GM12878 (cell line): ENCODE measurements around the gene SIN3B.
A peak's percentile ranks its signal among the peaks of the same experiment; 100 is the strongest.

ENCODE experiments used
- EP300 ChIP-seq, 2 experiments: fragments of 150-350 bp in 1 of 2; IDR thresholded peaks; 2 replicates each; pipeline ENCODE4 v1.6.1; 2011 to 2012; ENCODE audit warnings: low read depth in 2 of 2, low read length in 2 of 2, borderline replicate concordance in 1 of 2, improper control_type of control experiment in 1 of 2, inconsistent platforms in 1 of 2; ENCODE audit not compliant: control insufficient read depth in 1 of 2
- TF ChIP-seq, protein P1 (sequence below), 3 experiments: IDR thresholded peaks in 2 of 3; conservative IDR thresholded peaks in 1 of 3; 2 replicates each; pipeline ENCODE4 v1.5.1; 2011; ENCODE audit warnings: low read depth in 3 of 3, low read length in 3 of 3, mild to moderate bottlenecking in 3 of 3, control low read depth in 2 of 3, moderate library complexity in 2 of 3, inconsistent platforms in 1 of 3, mixed read lengths in 1 of 3; ENCODE audit not compliant: control insufficient read depth in 2 of 3, insufficient read depth in 1 of 3; ENCODE audit errors: extremely low read depth in 1 of 3
- TF ChIP-seq, protein P2 (sequence below): fragments of 450-650 bp; IDR thresholded peaks from 2 replicates; pipeline ENCODE4 v1.6.1; 2017; ENCODE audit warnings: mild to moderate bottlenecking

DNA sequence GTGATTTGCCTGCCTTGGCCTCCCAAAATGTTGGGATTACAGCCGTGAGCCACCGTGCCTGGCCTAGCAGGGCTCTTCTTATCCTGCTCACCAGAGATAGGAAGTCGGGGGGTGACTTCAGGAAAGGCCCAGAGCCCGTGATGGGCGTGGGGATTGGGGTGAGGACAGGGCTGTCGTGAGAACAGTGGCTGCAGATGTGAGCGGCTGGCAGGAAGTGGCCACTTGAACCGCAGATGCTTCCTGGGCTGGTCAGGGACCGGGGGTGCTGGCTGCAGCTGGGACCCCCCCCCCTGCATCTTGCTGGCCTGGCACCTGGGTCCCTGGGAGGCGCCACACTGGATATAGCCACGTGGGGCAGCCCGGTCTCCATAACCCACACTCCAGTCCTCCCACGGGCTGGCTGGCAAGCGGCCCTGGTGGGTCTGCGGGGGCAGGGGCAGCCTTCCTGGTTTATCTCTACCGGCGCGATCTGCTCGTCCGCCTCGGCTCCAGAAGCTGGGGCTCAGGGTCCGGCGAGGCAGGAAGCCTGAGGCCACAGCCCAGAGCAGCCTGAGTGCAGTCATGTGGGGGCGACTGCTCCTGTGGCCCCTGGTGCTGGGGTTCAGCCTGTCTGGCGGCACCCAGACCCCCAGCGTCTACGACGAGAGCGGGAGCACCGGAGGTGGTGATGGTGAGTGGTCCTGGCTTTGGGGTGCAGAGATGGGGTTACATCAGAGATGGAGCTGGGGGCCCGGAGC, 59.6 kb downstream of the SIN3B start, which contains the start of gene F2RL3:
- TF ChIP-seq EP300 (IDR thresholded peaks at IDR 0.05; ENCODE audit: borderline replicate concordance in 1 of 2, control insufficient read depth in 1 of 2, low read depth in 2 of 2, low read length in 2 of 2) = peak in 1 of 2 experiments; percentile 82; a peak in 2 of 4 replicates
- TF ChIP-seq, protein P1, sequence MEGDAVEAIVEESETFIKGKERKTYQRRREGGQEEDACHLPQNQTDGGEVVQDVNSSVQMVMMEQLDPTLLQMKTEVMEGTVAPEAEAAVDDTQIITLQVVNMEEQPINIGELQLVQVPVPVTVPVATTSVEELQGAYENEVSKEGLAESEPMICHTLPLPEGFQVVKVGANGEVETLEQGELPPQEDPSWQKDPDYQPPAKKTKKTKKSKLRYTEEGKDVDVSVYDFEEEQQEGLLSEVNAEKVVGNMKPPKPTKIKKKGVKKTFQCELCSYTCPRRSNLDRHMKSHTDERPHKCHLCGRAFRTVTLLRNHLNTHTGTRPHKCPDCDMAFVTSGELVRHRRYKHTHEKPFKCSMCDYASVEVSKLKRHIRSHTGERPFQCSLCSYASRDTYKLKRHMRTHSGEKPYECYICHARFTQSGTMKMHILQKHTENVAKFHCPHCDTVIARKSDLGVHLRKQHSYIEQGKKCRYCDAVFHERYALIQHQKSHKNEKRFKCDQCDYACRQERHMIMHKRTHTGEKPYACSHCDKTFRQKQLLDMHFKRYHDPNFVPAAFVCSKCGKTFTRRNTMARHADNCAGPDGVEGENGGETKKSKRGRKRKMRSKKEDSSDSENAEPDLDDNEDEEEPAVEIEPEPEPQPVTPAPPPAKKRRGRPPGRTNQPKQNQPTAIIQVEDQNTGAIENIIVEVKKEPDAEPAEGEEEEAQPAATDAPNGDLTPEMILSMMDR (IDR thresholded peaks at IDR 0.05 in 2 of 3, conservative IDR thresholded peaks at IDR 0.05 in 1 of 3; ENCODE audit: control insufficient read depth in 2 of 3, extremely low read depth in 1 of 3, insufficient read depth in 1 of 3, low read depth in 3 of 3, low read length in 3 of 3) = 0 out of 6 replicates have a peak, but pooled peaks of 1 of the 3 experiments have one; percentile 3
- TF ChIP-seq, protein P2, sequence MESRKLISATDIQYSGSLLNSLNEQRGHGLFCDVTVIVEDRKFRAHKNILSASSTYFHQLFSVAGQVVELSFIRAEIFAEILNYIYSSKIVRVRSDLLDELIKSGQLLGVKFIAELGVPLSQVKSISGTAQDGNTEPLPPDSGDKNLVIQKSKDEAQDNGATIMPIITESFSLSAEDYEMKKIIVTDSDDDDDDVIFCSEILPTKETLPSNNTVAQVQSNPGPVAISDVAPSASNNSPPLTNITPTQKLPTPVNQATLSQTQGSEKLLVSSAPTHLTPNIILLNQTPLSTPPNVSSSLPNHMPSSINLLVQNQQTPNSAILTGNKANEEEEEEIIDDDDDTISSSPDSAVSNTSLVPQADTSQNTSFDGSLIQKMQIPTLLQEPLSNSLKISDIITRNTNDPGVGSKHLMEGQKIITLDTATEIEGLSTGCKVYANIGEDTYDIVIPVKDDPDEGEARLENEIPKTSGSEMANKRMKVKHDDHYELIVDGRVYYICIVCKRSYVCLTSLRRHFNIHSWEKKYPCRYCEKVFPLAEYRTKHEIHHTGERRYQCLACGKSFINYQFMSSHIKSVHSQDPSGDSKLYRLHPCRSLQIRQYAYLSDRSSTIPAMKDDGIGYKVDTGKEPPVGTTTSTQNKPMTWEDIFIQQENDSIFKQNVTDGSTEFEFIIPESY = no peak
